NCI-H1930 (cell line): ENCODE measurements around the gene GFY.

Experiments
- DNase-seq, 2 experiments: peaks; one replicate each; lab custom pipeline; 2025; lab: John Stamatoyannopoulos, UW

The GFY gene

GRCh38 chr19:49408816-49409440 is 16.3 kb upstream of the GFY start:
- no peak for DNase-seq

GRCh38 chr19:49409441-49410029 is 15.7 kb upstream of the GFY start:
- DNase-seq, result no peak

GRCh38 chr19:49411681-49412326 is 13.4 kb upstream of the GFY start:
- no peak for DNase-seq

- no peak for DNase-seq
Measured at GRCh38 chr19:49413348-49413747, 11.8 kb upstream of the GFY start.

- no peak for DNase-seq
Measured at GRCh38 chr19:49414256-49414655, 10.9 kb upstream of the GFY start.

GRCh38 chr19:49415102-49415809 is 9.9 kb upstream of the GFY start:
- DNase-seq, result no peak

GRCh38 chr19:49415810-49416200 is 9.4 kb upstream of the GFY start:
- no peak for DNase-seq

GRCh38 chr19:49417088-49417487 is 8.1 kb upstream of the GFY start:
- no peak for DNase-seq

GRCh38 chr19:49418511-49418910 is 6.7 kb upstream of the GFY start:
- DNase-seq, result no peak

- DNase-seq, result no peak
Measured at GRCh38 chr19:49419173-49419572, 6.0 kb upstream of the GFY start.

- no peak for DNase-seq
Measured at GRCh38 chr19:49420227-49420626, 5.0 kb upstream of the GFY start.

GRCh38 chr19:49421039-49421877 is 3.9 kb upstream of the GFY start:
- peak; percentile 60 to 77 for DNase-seq

- DNase-seq, result no peak
Measured at GRCh38 chr19:49421878-49422202, 3.3 kb upstream of the GFY start.

- peak; percentile 61 to 85 for DNase-seq
Measured at GRCh38 chr19:49422407-49423070, 2.6 kb upstream of the GFY start.

- DNase-seq, result no peak
Measured at GRCh38 chr19:49423071-49423984, 1.9 kb upstream of the GFY start, which contains the start of gene PTH2. Gene PTH2 (minus strand): TSS chr19:49423441. CDS start chr19:49423339, 102 bp downstream.

- no peak for DNase-seq
Measured at GRCh38 chr19:49423985-49424303, 1.2 kb upstream of the GFY start.

- peak; percentile 54 to 69 for DNase-seq
Measured at GRCh38 chr19:49425922-49426592, 869 bp downstream of the GFY start.

- DNase-seq, result no peak
Measured at GRCh38 chr19:49427339-49427738, 2.2 kb downstream of the GFY start.

- no peak for DNase-seq
Measured at GRCh38 chr19:49427855-49428546, 2.8 kb downstream of the GFY start.
